Suprapubic skin (tissue), 4 donors: ENCODE results near the gene VPS36.

Source experiments
- EP300 ChIP-seq: sonication (generic); formaldehyde crosslinking; IDR thresholded peaks from one replicate; pipeline ENCODE4 v1.6.1; 2017; ENCODE audit warnings: antibody characterized with exemption
- POLR2A ChIP-seq, 2 donors: fragments of 450-650 bp; IDR thresholded peaks; one replicate each; pipeline ENCODE4 v1.6.1; 2017; ENCODE audit warnings: antibody characterized with exemption in 2 of 2, mild to moderate bottlenecking in 2 of 2, moderate library complexity in 2 of 2
- POLR2AphosphoS5 ChIP-seq, 3 donors: sonication (generic); formaldehyde crosslinking; IDR thresholded peaks; one replicate each; pipeline ENCODE4 v1.6.1; 2017; ENCODE audit warnings: antibody characterized with exemption in 3 of 3
- TF ChIP-seq, protein P1 (sequence below), 2 donors: fragments of 200-600 bp in 1 of 2; fragments of 450-650 bp in 1 of 2; sonication (generic) in 1 of 2; IDR thresholded peaks; one replicate each; pipeline ENCODE4 v1.5.1; 2016 to 2019; ENCODE audit warnings: antibody characterized with exemption in 2 of 2, mild to moderate bottlenecking in 1 of 2, moderate library complexity in 1 of 2

- TF ChIP-seq POLR2A (IDR thresholded peaks at IDR 0.05) (no peak), POLR2AphosphoS5 (IDR thresholded peaks at IDR 0.05) (no peak), EP300 (no peak)
- TF ChIP-seq, protein P1, sequence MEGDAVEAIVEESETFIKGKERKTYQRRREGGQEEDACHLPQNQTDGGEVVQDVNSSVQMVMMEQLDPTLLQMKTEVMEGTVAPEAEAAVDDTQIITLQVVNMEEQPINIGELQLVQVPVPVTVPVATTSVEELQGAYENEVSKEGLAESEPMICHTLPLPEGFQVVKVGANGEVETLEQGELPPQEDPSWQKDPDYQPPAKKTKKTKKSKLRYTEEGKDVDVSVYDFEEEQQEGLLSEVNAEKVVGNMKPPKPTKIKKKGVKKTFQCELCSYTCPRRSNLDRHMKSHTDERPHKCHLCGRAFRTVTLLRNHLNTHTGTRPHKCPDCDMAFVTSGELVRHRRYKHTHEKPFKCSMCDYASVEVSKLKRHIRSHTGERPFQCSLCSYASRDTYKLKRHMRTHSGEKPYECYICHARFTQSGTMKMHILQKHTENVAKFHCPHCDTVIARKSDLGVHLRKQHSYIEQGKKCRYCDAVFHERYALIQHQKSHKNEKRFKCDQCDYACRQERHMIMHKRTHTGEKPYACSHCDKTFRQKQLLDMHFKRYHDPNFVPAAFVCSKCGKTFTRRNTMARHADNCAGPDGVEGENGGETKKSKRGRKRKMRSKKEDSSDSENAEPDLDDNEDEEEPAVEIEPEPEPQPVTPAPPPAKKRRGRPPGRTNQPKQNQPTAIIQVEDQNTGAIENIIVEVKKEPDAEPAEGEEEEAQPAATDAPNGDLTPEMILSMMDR (IDR thresholded peaks at IDR 0.05), result no peak
These were observed 9.2 kb upstream of the VPS36 start for GRCh38 chr13:52459668-52460067.
